PFSK-1 (cell line): ENCODE data around the gene SERGEF.

Experiments used
- FOXP2 ChIP-seq: optimal IDR thresholded peaks from 2 replicates; pipeline ENCODE3; 2011; ENCODE audit warnings: borderline replicate concordance, control low read depth, inconsistent platforms; ENCODE audit not compliant: insufficient read depth; ENCODE audit errors: extremely low read length, extremely low read depth
- POLR2AphosphoS5 ChIP-seq: IDR thresholded peaks from 2 replicates; pipeline ENCODE4 v1.6.1; 2012; ENCODE audit warnings: low read depth, mild to moderate bottlenecking, control low read depth, low read length, moderate library complexity
- REST ChIP-seq, 2 experiments: IDR thresholded peaks; 2 replicates each; pipeline versions ENCODE4 v1.6.1 to v1.8.0; 2011 to 2012; ENCODE audit warnings: low read depth in 2 of 2, low read length in 2 of 2, control low read depth in 1 of 2, inconsistent platforms in 1 of 2, mild to moderate bottlenecking in 1 of 2, moderate library complexity in 1 of 2; ENCODE audit not compliant: insufficient read depth in 1 of 2
- SIN3A ChIP-seq: IDR thresholded peaks from 2 replicates; pipeline ENCODE4 v1.6.1; 2012; ENCODE audit warnings: mild to moderate bottlenecking, low read length, moderate library complexity, borderline replicate concordance; ENCODE audit not compliant: insufficient read depth
- TAF1 ChIP-seq: IDR thresholded peaks from 2 replicates; pipeline ENCODE4 v1.6.1; 2012; ENCODE audit warnings: low read length, control low read depth, borderline replicate concordance; ENCODE audit not compliant: insufficient read depth

SERGEF gene

GRCh38 chr11:17828311-17828751 is 184.5 kb downstream of the SERGEF start:
- no peak for TF ChIP-seq REST (IDR thresholded peaks at IDR 0.05; ENCODE audit: insufficient read depth in 1 of 2, low read depth in 2 of 2, low read length in 2 of 2)
- TF ChIP-seq SIN3A = no peak
- TF ChIP-seq FOXP2 = no peak
- TF ChIP-seq TAF1 = no peak
- TF ChIP-seq POLR2AphosphoS5 = no peak

- no peak for TF ChIP-seq FOXP2
- TF ChIP-seq SIN3A = no peak
These were observed 185.8 kb downstream of the SERGEF start for GRCh38 chr11:17827006-17827405.

- TF ChIP-seq REST (IDR thresholded peaks at IDR 0.05; ENCODE audit: insufficient read depth in 1 of 2, low read depth in 2 of 2, low read length in 2 of 2) = no peak
- TF ChIP-seq FOXP2 = no peak
- TF ChIP-seq SIN3A = no peak
- no peak for TF ChIP-seq POLR2AphosphoS5
- no peak for TF ChIP-seq TAF1
These were observed 190.5 kb downstream of the SERGEF start for GRCh38 chr11:17822401-17822781.

GRCh38 chr11:17821648-17822400 is 191.0 kb downstream of the SERGEF start:
- TF ChIP-seq REST (IDR thresholded peaks at IDR 0.05; ENCODE audit: insufficient read depth in 1 of 2, low read depth in 2 of 2, low read length in 2 of 2) = no peak
- no peak for TF ChIP-seq TAF1
- no peak for TF ChIP-seq SIN3A
- TF ChIP-seq POLR2AphosphoS5 = no peak
- TF ChIP-seq FOXP2 = no peak

GRCh38 chr11:17816232-17816931 is 196.5 kb downstream of the SERGEF start:
- no peak for TF ChIP-seq POLR2AphosphoS5
- TF ChIP-seq TAF1 = no peak
- no peak for TF ChIP-seq REST (IDR thresholded peaks at IDR 0.05; ENCODE audit: insufficient read depth in 1 of 2, low read depth in 2 of 2, low read length in 2 of 2)
